K562 (cell line): ENCODE measurements around the gene DGCR8. TPM values are rescaled to one million over a fixed set of nuclear protein-coding genes. Genes with fewer than 3 reads are reported as not detected.

Experiments
- ARID2 ChIP-seq: fragments of 450-650 bp; IDR thresholded peaks from 2 replicates; pipeline ENCODE4 v1.6.1; 2017; ENCODE audit warnings: antibody characterized with exemption, mild to moderate bottlenecking
- BACH1 ChIP-seq: fragments of 200-800 bp; sonication (Bioruptor generic); IDR thresholded peaks from 2 replicates; pipeline ENCODE4 v1.6.1; 2016; ENCODE audit warnings: missing genetic modification characterization, missing compliant biosample characterization
- E2F3 ChIP-seq: fragments of 250-450 bp; sonication (Bioruptor Pico); IDR thresholded peaks from 2 replicates; pipeline ENCODE4 v1.4.0; 2020; ENCODE audit warnings: mild to moderate bottlenecking
- EHMT2 ChIP-seq: fragments of 450-650 bp; IDR thresholded peaks from 2 replicates; pipeline ENCODE4 v1.6.1; 2018; ENCODE audit warnings: antibody characterized with exemption
- ELF4 ChIP-seq: fragments of 450-650 bp; formaldehyde crosslinking; IDR thresholded peaks from 2 replicates; pipeline ENCODE4 v1.4.0; 2022; ENCODE audit warnings: missing genetic modification characterization
- MYBL2 ChIP-seq, 2 experiments: fragments of 450-650 bp in 1 of 2; sonication (generic) in 1 of 2; formaldehyde crosslinking in 1 of 2; IDR thresholded peaks; 2 replicates each; pipeline versions ENCODE4 v1.6.1 to v1.8.1; 2017 to 2022; ENCODE audit warnings: borderline replicate concordance in 1 of 2, inconsistent platforms in 1 of 2, low read depth in 1 of 2, mild to moderate bottlenecking in 1 of 2, missing genetic modification reagents in 1 of 2, moderate library complexity in 1 of 2
- NBN ChIP-seq: fragments of 450-650 bp; IDR thresholded peaks from 2 replicates; pipeline ENCODE4 v1.6.1; 2016; ENCODE audit warnings: low read depth, mild to moderate bottlenecking
- OTX1 ChIP-seq: fragments of 450-650 bp; formaldehyde crosslinking; IDR thresholded peaks from 2 replicates; pipeline ENCODE4 v1.4.0; 2022; ENCODE audit warnings: mild to moderate bottlenecking
- SOX6 ChIP-seq: fragments of 450-650 bp; IDR thresholded peaks from 2 replicates; pipeline ENCODE4 v1.6.1; 2014; ENCODE audit warnings: mild to moderate bottlenecking
- SPI1 ChIP-seq: IDR thresholded peaks from 2 replicates; pipeline ENCODE4 v1.6.1; 2011; ENCODE audit warnings: low read depth, low read length, control low read depth, borderline replicate concordance
- ZEB2 ChIP-seq: fragments of 450-650 bp; IDR thresholded peaks from 2 replicates; pipeline ENCODE4 v1.6.1; 2016
- ZNF217 ChIP-seq: sonication (generic); formaldehyde crosslinking; IDR thresholded peaks from 2 replicates; pipeline ENCODE4 v1.8.0; 2022; ENCODE audit warnings: mild to moderate bottlenecking, missing genetic modification reagents
- ZNF431 ChIP-seq: sonication (generic); formaldehyde crosslinking; IDR thresholded peaks from 2 replicates; pipeline ENCODE4 v1.8.0; 2022; ENCODE audit warnings: mild to moderate bottlenecking, missing genetic modification reagents
- polyA plus RNA-seq, 8 experiments: library from polyadenylated mRNA; depleted of rRNA in 4 of 8; stranded (reverse) in 5 of 8; unstranded in 3 of 8; fragments of >200 nt; fragmentation: Nextera tagmentation in 2 of 8; fragmentation: Illumina TruSeq in 1 of 8; extraction: Ambion mirVana in 2 of 8; extraction: Trizol in 1 of 8; gene quantifications; 2 replicates each; pipeline versions ENCODE4 v1.2.1 to v1.2.3, GENCODE V29; 2011 to 2014; ENCODE audit warnings: inconsistent platforms in 1 of 8, missing spikeins in 1 of 8
- total RNA-seq, 7 experiments: library from RNA; depleted of rRNA in 6 of 7; stranded (reverse); fragments of >200 nt in 6 of 7; fragmentation: Illumina TruSeq in 2 of 7; extraction: Trizol in 2 of 7; gene quantifications; 2 replicates each; pipeline versions ENCODE4 v1.2.1 to v1.2.3, GENCODE V29; 2011 to 2021; ENCODE audit warnings: low replicate concordance in 1 of 7
- TF ChIP-seq, protein P1 (sequence below): fragments of 200-600 bp; sonication (generic); IDR thresholded peaks from one replicate; pipeline ENCODE4 v1.6.1; 2012; ENCODE audit warnings: mild to moderate bottlenecking, low read depth, low read length, inconsistent platforms

DGCR8 gene
- total and polyA plus RNA-seq, 9 of the 15 experiments (the other 6 are each of a cell fraction or from before 2014, with no cell fraction given): 5.9 to 144 (median 80.1) TPM

DNA sequence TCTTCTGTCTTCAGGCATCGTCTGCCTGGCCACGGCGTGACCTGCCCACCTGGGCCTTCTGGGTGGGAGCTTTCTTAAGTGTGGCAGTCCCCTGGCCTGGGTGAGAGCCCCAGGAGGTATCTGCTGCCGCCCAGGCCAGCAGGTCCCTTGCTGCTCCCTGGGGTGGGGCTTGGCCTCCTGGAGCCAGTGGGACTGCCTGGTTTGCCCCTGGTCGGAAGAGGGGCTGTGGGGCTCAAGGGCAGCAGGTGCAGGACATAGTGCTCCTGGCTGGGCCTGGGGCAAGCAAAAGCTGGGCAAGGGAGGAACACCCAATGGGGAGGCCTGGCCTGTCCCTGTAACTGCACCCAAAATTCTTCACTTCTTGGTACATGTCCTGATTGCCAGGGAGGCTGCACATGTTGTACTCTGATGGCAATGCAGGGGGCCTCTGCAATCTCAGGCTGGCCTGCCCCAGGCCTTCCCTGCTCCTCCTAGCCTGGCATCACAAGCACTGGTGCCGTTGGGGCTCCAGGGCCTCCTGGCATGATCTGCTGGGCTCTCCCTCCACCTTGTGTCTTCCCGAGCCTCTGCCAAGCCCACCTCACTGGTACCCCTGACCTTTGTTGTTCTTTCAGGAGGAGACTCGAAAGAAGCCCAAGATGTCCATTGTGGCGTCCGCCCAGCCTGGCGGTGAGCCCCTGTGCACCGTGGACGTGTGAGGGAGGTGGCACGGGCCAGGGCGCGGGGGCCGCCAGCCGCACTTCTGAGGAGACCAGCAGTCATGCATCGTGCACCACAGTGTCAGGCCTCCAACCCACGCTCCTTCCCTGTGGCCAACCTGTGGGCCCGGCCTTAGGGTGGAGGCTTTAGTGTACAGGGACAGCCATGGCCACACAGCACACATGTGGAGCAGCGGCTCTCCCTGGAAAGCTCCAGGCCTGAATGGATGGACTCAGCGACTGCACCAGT lies 29.6 kb downstream of the DGCR8 start (continued):
- TF ChIP-seq EHMT2 (no peak), OTX1 (0 out of 2 replicates have a peak, but pooled peaks have one; percentile 43), SPI1 (no peak), E2F3 (CRISPR knock-in tag) (0 out of 2 replicates have a peak, but pooled peaks have one; percentile 18), ZNF217 (no peak), SOX6 (no peak), BACH1 (tag) (no peak), ZNF431 (CRISPR knock-in tag) (no peak), ZEB2 (no peak), ELF4 (CRISPR knock-in tag) (0 out of 2 replicates have a peak, but pooled peaks have one; percentile 3), ARID2 (no peak), NBN (no peak), MYBL2 (IDR thresholded peaks at IDR 0.05; ENCODE audit: low read depth) (no peak), MYBL2 (CRISPR knock-in tag; IDR thresholded peaks at IDR 0.05; ENCODE audit: borderline replicate concordance) (no peak)
- TF ChIP-seq, protein P1, sequence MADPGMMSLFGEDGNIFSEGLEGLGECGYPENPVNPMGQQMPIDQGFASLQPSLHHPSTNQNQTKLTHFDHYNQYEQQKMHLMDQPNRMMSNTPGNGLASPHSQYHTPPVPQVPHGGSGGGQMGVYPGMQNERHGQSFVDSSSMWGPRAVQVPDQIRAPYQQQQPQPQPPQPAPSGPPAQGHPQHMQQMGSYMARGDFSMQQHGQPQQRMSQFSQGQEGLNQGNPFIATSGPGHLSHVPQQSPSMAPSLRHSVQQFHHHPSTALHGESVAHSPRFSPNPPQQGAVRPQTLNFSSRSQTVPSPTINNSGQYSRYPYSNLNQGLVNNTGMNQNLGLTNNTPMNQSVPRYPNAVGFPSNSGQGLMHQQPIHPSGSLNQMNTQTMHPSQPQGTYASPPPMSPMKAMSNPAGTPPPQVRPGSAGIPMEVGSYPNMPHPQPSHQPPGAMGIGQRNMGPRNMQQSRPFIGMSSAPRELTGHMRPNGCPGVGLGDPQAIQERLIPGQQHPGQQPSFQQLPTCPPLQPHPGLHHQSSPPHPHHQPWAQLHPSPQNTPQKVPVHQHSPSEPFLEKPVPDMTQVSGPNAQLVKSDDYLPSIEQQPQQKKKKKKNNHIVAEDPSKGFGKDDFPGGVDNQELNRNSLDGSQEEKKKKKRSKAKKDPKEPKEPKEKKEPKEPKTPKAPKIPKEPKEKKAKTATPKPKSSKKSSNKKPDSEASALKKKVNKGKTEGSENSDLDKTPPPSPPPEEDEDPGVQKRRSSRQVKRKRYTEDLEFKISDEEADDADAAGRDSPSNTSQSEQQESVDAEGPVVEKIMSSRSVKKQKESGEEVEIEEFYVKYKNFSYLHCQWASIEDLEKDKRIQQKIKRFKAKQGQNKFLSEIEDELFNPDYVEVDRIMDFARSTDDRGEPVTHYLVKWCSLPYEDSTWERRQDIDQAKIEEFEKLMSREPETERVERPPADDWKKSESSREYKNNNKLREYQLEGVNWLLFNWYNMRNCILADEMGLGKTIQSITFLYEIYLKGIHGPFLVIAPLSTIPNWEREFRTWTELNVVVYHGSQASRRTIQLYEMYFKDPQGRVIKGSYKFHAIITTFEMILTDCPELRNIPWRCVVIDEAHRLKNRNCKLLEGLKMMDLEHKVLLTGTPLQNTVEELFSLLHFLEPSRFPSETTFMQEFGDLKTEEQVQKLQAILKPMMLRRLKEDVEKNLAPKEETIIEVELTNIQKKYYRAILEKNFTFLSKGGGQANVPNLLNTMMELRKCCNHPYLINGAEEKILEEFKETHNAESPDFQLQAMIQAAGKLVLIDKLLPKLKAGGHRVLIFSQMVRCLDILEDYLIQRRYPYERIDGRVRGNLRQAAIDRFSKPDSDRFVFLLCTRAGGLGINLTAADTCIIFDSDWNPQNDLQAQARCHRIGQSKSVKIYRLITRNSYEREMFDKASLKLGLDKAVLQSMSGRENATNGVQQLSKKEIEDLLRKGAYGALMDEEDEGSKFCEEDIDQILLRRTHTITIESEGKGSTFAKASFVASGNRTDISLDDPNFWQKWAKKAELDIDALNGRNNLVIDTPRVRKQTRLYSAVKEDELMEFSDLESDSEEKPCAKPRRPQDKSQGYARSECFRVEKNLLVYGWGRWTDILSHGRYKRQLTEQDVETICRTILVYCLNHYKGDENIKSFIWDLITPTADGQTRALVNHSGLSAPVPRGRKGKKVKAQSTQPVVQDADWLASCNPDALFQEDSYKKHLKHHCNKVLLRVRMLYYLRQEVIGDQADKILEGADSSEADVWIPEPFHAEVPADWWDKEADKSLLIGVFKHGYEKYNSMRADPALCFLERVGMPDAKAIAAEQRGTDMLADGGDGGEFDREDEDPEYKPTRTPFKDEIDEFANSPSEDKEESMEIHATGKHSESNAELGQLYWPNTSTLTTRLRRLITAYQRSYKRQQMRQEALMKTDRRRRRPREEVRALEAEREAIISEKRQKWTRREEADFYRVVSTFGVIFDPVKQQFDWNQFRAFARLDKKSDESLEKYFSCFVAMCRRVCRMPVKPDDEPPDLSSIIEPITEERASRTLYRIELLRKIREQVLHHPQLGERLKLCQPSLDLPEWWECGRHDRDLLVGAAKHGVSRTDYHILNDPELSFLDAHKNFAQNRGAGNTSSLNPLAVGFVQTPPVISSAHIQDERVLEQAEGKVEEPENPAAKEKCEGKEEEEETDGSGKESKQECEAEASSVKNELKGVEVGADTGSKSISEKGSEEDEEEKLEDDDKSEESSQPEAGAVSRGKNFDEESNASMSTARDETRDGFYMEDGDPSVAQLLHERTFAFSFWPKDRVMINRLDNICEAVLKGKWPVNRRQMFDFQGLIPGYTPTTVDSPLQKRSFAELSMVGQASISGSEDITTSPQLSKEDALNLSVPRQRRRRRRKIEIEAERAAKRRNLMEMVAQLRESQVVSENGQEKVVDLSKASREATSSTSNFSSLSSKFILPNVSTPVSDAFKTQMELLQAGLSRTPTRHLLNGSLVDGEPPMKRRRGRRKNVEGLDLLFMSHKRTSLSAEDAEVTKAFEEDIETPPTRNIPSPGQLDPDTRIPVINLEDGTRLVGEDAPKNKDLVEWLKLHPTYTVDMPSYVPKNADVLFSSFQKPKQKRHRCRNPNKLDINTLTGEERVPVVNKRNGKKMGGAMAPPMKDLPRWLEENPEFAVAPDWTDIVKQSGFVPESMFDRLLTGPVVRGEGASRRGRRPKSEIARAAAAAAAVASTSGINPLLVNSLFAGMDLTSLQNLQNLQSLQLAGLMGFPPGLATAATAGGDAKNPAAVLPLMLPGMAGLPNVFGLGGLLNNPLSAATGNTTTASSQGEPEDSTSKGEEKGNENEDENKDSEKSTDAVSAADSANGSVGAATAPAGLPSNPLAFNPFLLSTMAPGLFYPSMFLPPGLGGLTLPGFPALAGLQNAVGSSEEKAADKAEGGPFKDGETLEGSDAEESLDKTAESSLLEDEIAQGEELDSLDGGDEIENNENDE: peak; percentile 49
